SK-N-SH (cell line): Measurements from ENCODE around the gene PLIN4. TPM values are rescaled to one million over a fixed set of nuclear protein-coding genes. Genes with fewer than 3 reads are reported as not detected.

Source experiments
- CTCF ChIA-PET: fragments of 300-600, 350-600 bp; formaldehyde crosslinking; extraction: SDS; loops from one replicate; lab custom pipeline; 2021; lab: Yijun Ruan, JAX
- POLR2A ChIA-PET: fragments of 350-600 bp; sonication (Branson Sonifier 250); formaldehyde crosslinking; extraction: SDS; loops from one replicate; lab custom pipeline; 2020; ENCODE audit warnings: antibody characterized with exemption, inconsistent platforms; lab: Yijun Ruan, JAX
- DNase-seq: peaks from one replicate; pipeline ENCODE4 v3.0.0; 2012
- H2AFZ ChIP-seq: fragments of 200-600 bp; sonication (generic); 2 replicates; pipeline ENCODE4 v1.8.1; 2016; ENCODE audit warnings: antibody characterized with exemption, mild to moderate bottlenecking, low read depth
- H3F3A ChIP-seq: fragments of 200-600 bp; sonication (generic); replicated peaks from 2 replicates; pipeline ENCODE3; 2016; ENCODE audit warnings: antibody characterized with exemption, mild to moderate bottlenecking; ENCODE audit not compliant: insufficient read depth
- H3K27ac ChIP-seq, 2 experiments: fragments of 200-500 bp in 1 of 2; fragments of 200-600 bp in 1 of 2; sonication (Bioruptor generic) in 1 of 2; sonication (generic), shearing (Covaris generic) in 1 of 2; 2 replicates each; pipeline versions ENCODE4 v1.5.1 to v1.6.1; 2014 to 2016; ENCODE audit warnings: low read depth in 2 of 2, inconsistent platforms in 1 of 2, low read length in 1 of 2, mild to moderate bottlenecking in 1 of 2, mixed read lengths in 1 of 2
- H3K27me3 ChIP-seq: fragments of 200-600 bp; sonication (generic), shearing (Covaris generic); 2 replicates; pipeline ENCODE4 v1.6.1; 2016; ENCODE audit warnings: mixed run types; ENCODE audit not compliant: insufficient read depth
- H3K36me3 ChIP-seq, 2 experiments: fragments of 200-500 bp in 1 of 2; fragments of 200-600 bp in 1 of 2; sonication (Bioruptor generic) in 1 of 2; sonication (generic) in 1 of 2; replicated peaks in 1 of 2; 2 replicates each; pipeline versions ENCODE3 to v1.5.1; 2014 to 2016; ENCODE audit warnings: low read length in 1 of 2, mild to moderate bottlenecking in 1 of 2; ENCODE audit not compliant: insufficient read depth in 2 of 2, control insufficient read depth in 1 of 2
- H3K4me1 ChIP-seq, 2 experiments: fragments of 200-500 bp in 1 of 2; fragments of 200-600 bp in 1 of 2; sonication (Bioruptor generic) in 1 of 2; sonication (generic), shearing (Covaris generic) in 1 of 2; 2 replicates each; pipeline versions ENCODE4 v1.5.1 to v1.6.1; 2014 to 2016; ENCODE audit warnings: low read depth in 1 of 2, low read length in 1 of 2, mixed run types in 1 of 2; ENCODE audit not compliant: insufficient read depth in 2 of 2, control insufficient read depth in 1 of 2
- H3K4me2 ChIP-seq: fragments of 200-600 bp; sonication (generic), shearing (Covaris generic); 2 replicates; pipeline ENCODE4 v1.6.1; 2017; ENCODE audit warnings: mixed run types
- H3K4me3 ChIP-seq, 2 experiments: fragments of 200-500 bp in 1 of 2; fragments of 200-600 bp in 1 of 2; sonication (Bioruptor generic) in 1 of 2; sonication (generic), shearing (Covaris generic) in 1 of 2; 2 replicates each; pipeline versions ENCODE4 v1.5.1 to v1.8.1; 2014 to 2016; ENCODE audit warnings: low read depth in 2 of 2, inconsistent platforms in 1 of 2, low read length in 1 of 2, mild to moderate bottlenecking in 1 of 2, mixed read lengths in 1 of 2, moderate library complexity in 1 of 2
- H3K79me2 ChIP-seq: fragments of 200-600 bp; sonication (generic); 2 replicates; pipeline ENCODE4 v1.8.1; 2017; ENCODE audit warnings: mild to moderate bottlenecking; ENCODE audit not compliant: insufficient read depth
- H3K9ac ChIP-seq: fragments of 200-600 bp; sonication (generic); 2 replicates; pipeline ENCODE4 v1.6.1; 2017; ENCODE audit warnings: mixed run types
- H3K9me2 ChIP-seq: fragments of 200-600 bp; sonication (generic); 2 replicates; pipeline ENCODE4 v1.6.1; 2017; ENCODE audit warnings: mixed run types
- H3K9me3 ChIP-seq: fragments of 200-600 bp; sonication (generic); 2 replicates; pipeline ENCODE4 v1.6.1; 2017; ENCODE audit warnings: mixed run types, mild to moderate bottlenecking, moderate library complexity
- H4K20me1 ChIP-seq: fragments of 200-600 bp; sonication (generic); 2 replicates; pipeline ENCODE4 v1.6.1; 2017; ENCODE audit warnings: mild to moderate bottlenecking, mixed run types; ENCODE audit not compliant: insufficient read depth
- CHD2 ChIP-seq: fragments of 150-350 bp; IDR thresholded peaks from 2 replicates; pipeline ENCODE4 v1.6.1; 2018; ENCODE audit warnings: low read length; ENCODE audit not compliant: partially characterized antibody
- EP300 ChIP-seq, 2 experiments: IDR thresholded peaks; 2 replicates each; pipeline versions ENCODE4 v1.4.0 to v1.6.1; 2012; ENCODE audit warnings: borderline replicate concordance in 1 of 2, low read depth in 1 of 2, low read length in 1 of 2
- EZH2phosphoT487 ChIP-seq: fragments of 200-600 bp; sonication (generic); IDR thresholded peaks from 2 replicates; pipeline ENCODE4 v1.6.1; 2017; ENCODE audit warnings: low read depth, mixed run types, mild to moderate bottlenecking, antibody characterized with exemption, moderate library complexity, borderline replicate concordance
- FOSL2 ChIP-seq: IDR thresholded peaks from 2 replicates; pipeline ENCODE4 v1.4.0; 2012; ENCODE audit warnings: low read depth, mild to moderate bottlenecking, moderate library complexity, borderline replicate concordance
- FOXJ3 ChIP-seq: sonication (generic); formaldehyde crosslinking; IDR thresholded peaks from 2 replicates; pipeline ENCODE4 v1.5.1; 2020; ENCODE audit warnings: mild to moderate bottlenecking, missing genetic modification reagents
- JUND ChIP-seq: IDR thresholded peaks from 2 replicates; pipeline ENCODE4 v1.4.0; 2012
- MEF2A ChIP-seq: IDR thresholded peaks from 2 replicates; pipeline ENCODE4 v1.4.0; 2012; ENCODE audit warnings: low read depth, borderline replicate concordance
- NRF1 ChIP-seq: IDR thresholded peaks from 2 replicates; pipeline ENCODE4 v1.6.1; 2012; ENCODE audit warnings: low read depth, mild to moderate bottlenecking, low read length
- PBX3 ChIP-seq: IDR thresholded peaks from 2 replicates; pipeline ENCODE4; 2012
- REST ChIP-seq: IDR thresholded peaks from 2 replicates; pipeline ENCODE4 v1.6.1; 2012; ENCODE audit warnings: mild to moderate bottlenecking, low read depth, low read length, moderate library complexity
- SMC3 ChIP-seq: IDR thresholded peaks from 2 replicates; pipeline ENCODE4 v1.6.1; 2012; ENCODE audit warnings: low read depth, low read length, improper control_type of control experiment
- TCF12 ChIP-seq: IDR thresholded peaks from 2 replicates; pipeline ENCODE4 v1.4.0; 2012
- TEAD4 ChIP-seq: IDR thresholded peaks from 2 replicates; pipeline ENCODE4 v1.4.0; 2012; ENCODE audit warnings: mild to moderate bottlenecking, borderline replicate concordance; ENCODE audit not compliant: insufficient read depth
- USF1 ChIP-seq: IDR thresholded peaks from 2 replicates; pipeline ENCODE4 v1.4.0; 2012; ENCODE audit warnings: low read depth, borderline replicate concordance
- YY1 ChIP-seq: IDR thresholded peaks from 2 replicates; pipeline ENCODE4 v1.4.0; 2012; ENCODE audit warnings: low read depth, mild to moderate bottlenecking
- ZBTB33 ChIP-seq: IDR thresholded peaks from 2 replicates; pipeline ENCODE4 v1.4.0; 2012; ENCODE audit warnings: low read depth, borderline replicate concordance
- WGBS: methylation state at CpG from one replicate; pipeline ENCODE4 v1.1.6; 2017; ENCODE audit warnings: low lambda C conversion rate; 5-methylcytosine and 5-hydroxymethylcytosine counted together
- polyA plus RNA-seq, 3 experiments: library from polyadenylated mRNA; depleted of rRNA; stranded (reverse); fragments of >200 nt; gene quantifications; 2 replicates each; pipeline ENCODE4 v1.2.3, GENCODE V29; 2012

PLIN4 gene
- polyA plus RNA-seq, 1 of the 3 experiments (the other 2 are of a cell fraction) = 0.07 TPM

GRCh38 chr19:4501691-4502090 is 16.6 kb downstream of the PLIN4 start:
- ChIA-PET POLR2A (no interaction called here), CTCF (interaction anchor here (4.1 kb wide), 1 partner anchor 22 kb away, joined by 24 read pairs; no protein-coding TSS in a partner anchor)
- 92% methylated on average over 14 of the region's 25 CpGs for WGBS
- no peaks in the 10 kb centered on the region for H4K20me1 ChIP-seq
- peaks cover 4 to 54% of the 10 kb centered on the region in 2 experiments for H3K36me3 ChIP-seq
- no peak overlapping the region for H3K4me3 ChIP-seq
- H3K9ac ChIP-seq = no peak overlapping the region
- H3K9me3 ChIP-seq = no peaks in the 10 kb centered on the region
- DNase-seq = no peak
- no peak overlapping the region for H3K27ac ChIP-seq
- no peaks in the 10 kb centered on the region for H3K9me2 ChIP-seq
- H2AFZ ChIP-seq = no peak overlapping the region
- H3F3A ChIP-seq = peaks cover 3% of the 10 kb centered on the region
- TF ChIP-seq JUND (no peak), CHD2 (no peak), MEF2A (no peak), TEAD4 (no peak), PBX3 (no peak), ZBTB33 (no peak), REST (no peak)
- TF ChIP-seq, all 33 proteins: peak for 0
- Histone ChIP-seq H3K79me2 (no peaks in the 10 kb centered on the region), H3K4me2 (no peak overlapping the region), H3K27me3 (no peaks in the 10 kb centered on the region), H3K4me1 (0 out of 4 replicates have a peak, but pooled peaks cover 0 to 5% of the 10 kb centered on the region in 2 experiments)

- no peak overlapping the region for H3K4me2 ChIP-seq
- H3K36me3 ChIP-seq = peaks cover 4 to 59% of the 10 kb centered on the region in 2 experiments
- no peaks in the 10 kb centered on the region for H3K9me3 ChIP-seq
- no peak overlapping the region for H3K9ac ChIP-seq
- CTCF ChIA-PET = interaction anchor here (4.1 kb wide), 1 partner anchor 23 kb away, joined by 24 read pairs; no protein-coding TSS in a partner anchor
- no peak overlapping the region for H3K4me3 ChIP-seq
- H3K27me3 ChIP-seq = no peaks in the 10 kb centered on the region
- H3K27ac ChIP-seq = no peak overlapping the region
- H3K4me1 ChIP-seq = no peaks in the 10 kb centered on the region
- no peaks in the 10 kb centered on the region for H4K20me1 ChIP-seq
- H3F3A ChIP-seq = peaks cover 3% of the 10 kb centered on the region
- DNase-seq = no peak
- no peak overlapping the region for H2AFZ ChIP-seq
- no peaks in the 10 kb centered on the region for H3K9me2 ChIP-seq
- WGBS = 92% methylated on average over 23 of the region's 29 CpGs
- POLR2A ChIA-PET = interaction anchor here (0.7 kb wide), 1 partner anchor 1912 kb away, joined by 3 read pairs; no protein-coding TSS in a partner anchor
- no peaks in the 10 kb centered on the region for H3K79me2 ChIP-seq
- no peak for TF ChIP-seq EP300 (IDR thresholded peaks at IDR 0.05; ENCODE audit: borderline replicate concordance in 1 of 2, low read depth in 1 of 2, low read length in 1 of 2)
- TF ChIP-seq SMC3 = no peak
- TF ChIP-seq USF1 = no peak
- TF ChIP-seq NRF1 = no peak
- TF ChIP-seq EZH2phosphoT487 = no peak
- no peak for TF ChIP-seq FOXJ3 (CRISPR knock-in tag)
- no peak for TF ChIP-seq YY1
- TF ChIP-seq TCF12 = no peak
- no peak for TF ChIP-seq FOSL2
Measured at GRCh38 chr19:4500841-4501591, 17.3 kb downstream of the PLIN4 start.
